Stomach (tissue), 9 donors: ENCODE measurements around the gene ITK. TPM values are rescaled to one million over a fixed set of nuclear protein-coding genes. Genes with fewer than 3 reads are reported as not detected.
A peak's percentile ranks its signal among the peaks of the same experiment; 100 is the strongest.

Experiments
- DNase-seq, 2 donors: peaks; one replicate each; pipeline versions ENCODE4 v3.0.0 to v3.0.0-alpha.2; 2013 to 2019
- H3K27ac ChIP-seq, 5 donors: fragments of 200-600 bp in 4 of 5; sonication (generic) in 4 of 5; one replicate each; pipeline ENCODE4 v1.5.1; 2013 to 2019; ENCODE audit warnings: mild to moderate bottlenecking in 1 of 5, moderate library complexity in 1 of 5
- H3K27me3 ChIP-seq, 3 donors: fragments of 200-600 bp; sonication (generic); one replicate each; pipeline ENCODE4 v1.5.1; 2017 to 2019; ENCODE audit warnings: mixed run types in 1 of 3
- H3K36me3 ChIP-seq, 4 donors: fragments of 200-600 bp; sonication (generic); 1 replicate in 3 of 4; 2 replicates in 1 of 4; pipeline ENCODE4 v1.5.1; 2016 to 2019
- H3K4me1 ChIP-seq, 4 donors: fragments of 200-600 bp; sonication (generic); one replicate each; pipeline ENCODE4 v1.5.1; 2016 to 2019
- H3K4me3 ChIP-seq, 4 donors: fragments of 200-600 bp; sonication (generic) in 3 of 4; one replicate each; pipeline ENCODE4 v1.5.1; 2016 to 2019; ENCODE audit warnings: mild to moderate bottlenecking in 1 of 4
- H3K9me3 ChIP-seq, 4 donors: fragments of 200-600 bp; sonication (generic); one replicate each; pipeline ENCODE4 v1.5.1; 2016 to 2019
- CTCF ChIP-seq, 7 experiments: fragments of 450-650 bp in 4 of 7; fragments of 200-600 bp in 3 of 7; sonication (generic) in 3 of 7; IDR thresholded peaks; one replicate each; pipeline ENCODE4 v1.5.1; 2016 to 2019; ENCODE audit warnings: antibody characterized with exemption in 7 of 7, control low read depth in 2 of 7, mild to moderate bottlenecking in 1 of 7
- EP300 ChIP-seq: sonication (generic); formaldehyde crosslinking; IDR thresholded peaks from one replicate; pipeline ENCODE4 v1.6.1; 2017; ENCODE audit warnings: antibody characterized with exemption
- POLR2A ChIP-seq, 4 donors: fragments of 450-650 bp; IDR thresholded peaks; one replicate each; pipeline ENCODE4 v1.6.1; 2016; ENCODE audit warnings: antibody characterized with exemption in 4 of 4, control low read depth in 2 of 4, mild to moderate bottlenecking in 1 of 4, moderate library complexity in 1 of 4
- POLR2AphosphoS5 ChIP-seq, 3 donors: sonication (generic); formaldehyde crosslinking; IDR thresholded peaks; one replicate each; pipeline ENCODE4 v1.6.1; 2016; ENCODE audit warnings: antibody characterized with exemption in 3 of 3
- WGBS, 5 donors: extraction: QIAGEN DNeasy Blood & Tissue Kit in 3 of 5; methylation state at CpG; one replicate each; pipeline versions ENCODE4 v1.1.5 to v1.1.7; 2013 to 2018; 5-methylcytosine and 5-hydroxymethylcytosine counted together
- intact Hi-C: fragments of 100-400 bp; cut with DNase I; formaldehyde crosslinking; loops from one replicate; pipeline ENCODE4 v1.15.1; 2023; ENCODE audit warnings: low total_unique reads
- polyA plus RNA-seq, 3 donors: library from polyadenylated mRNA; stranded (reverse); fragments of 200-250 nt; gene quantifications; one replicate each; pipeline ENCODE4 v1.2.3, GENCODE V29; 2013
- total RNA-seq, 5 donors: library from RNA; depleted of rRNA; stranded (reverse); fragments of >200 nt; gene quantifications; one replicate each; pipeline versions ENCODE4 v1.1.0 to v1.2.3, GENCODE V29; 2014 to 2016
- donor health status: healthy with polysubstance abuse.
- donor health status: Bipolar disorder and iron deficiency.
- donor health status: healthy.

Gene ITK
- total and polyA plus RNA-seq, 8 donors: 0.58 to 9.9 (median 2.3) TPM; not detected in 1

- H3K4me1 ChIP-seq: no peaks in the 10 kb centered on the region
- H3K9me3 ChIP-seq: peaks cover 0 to 3% (median 0%) of the 10 kb centered on the region in 4 donors
- TF ChIP-seq POLR2AphosphoS5 (IDR thresholded peaks at IDR 0.05) (no peak), CTCF (IDR thresholded peaks at IDR 0.05) (no peak), EP300 (no peak), POLR2A (IDR thresholded peaks at IDR 0.05) (no peak)
- 83 to 90% (median 87%) methylated on average over 14 of the region's 14 CpGs for WGBS, 5 donors
- H3K27ac ChIP-seq: no peak overlapping the region
- peaks cover 0 to 7% (median 0%) of the 10 kb centered on the region in 3 donors for H3K27me3 ChIP-seq
- intact Hi-C loops: no loop called here
- DNase-seq: no peak
- no peak overlapping the region for H3K4me3 ChIP-seq
- H3K36me3 ChIP-seq: no peaks in the 10 kb centered on the region
Measured at GRCh38 chr5:157165668-157166067, 15.0 kb upstream of the ITK start.

- Histone ChIP-seq H3K4me3 (no peak within 1 kb of the TSS), H3K9me3 (peaks cover 0 to 3% (median 0%) of the 10 kb centered on the region in 4 donors), H3K4me1 (no peaks in the 10 kb centered on the region), H3K36me3 (no peaks in the 10 kb centered on the region), H3K27me3 (peaks cover 0 to 7% (median 0%) of the 10 kb centered on the region in 3 donors), H3K27ac (no peak within 1 kb of the TSS)
- WGBS, 5 donors: 81 to 88% (median 86%) methylated on average over 7 of the region's 7 CpGs
- intact Hi-C loops: no loop called here
- TF ChIP-seq POLR2AphosphoS5 (IDR thresholded peaks at IDR 0.05): no peak
- DNase-seq: no peak
Measured at GRCh38 chr5:157166214-157167213, 14.1 kb upstream of the ITK start, which contains the start of gene GARIN3. GARIN3 (minus strand) TSS chr5:157166264; CDS start chr5:157166168, 96 bp downstream.

GRCh38 chr5:157167214-157167621, 13.4 kb upstream of the ITK start:
- no peak for TF ChIP-seq POLR2A (IDR thresholded peaks at IDR 0.05)
- no peak for TF ChIP-seq POLR2AphosphoS5 (IDR thresholded peaks at IDR 0.05)
- no peak for TF ChIP-seq CTCF (IDR thresholded peaks at IDR 0.05)
- no peak for TF ChIP-seq EP300
- no peak overlapping the region for H3K4me3 ChIP-seq
- H3K27ac ChIP-seq: no peak overlapping the region
- intact Hi-C loops: no loop called here
- H3K4me1 ChIP-seq: no peaks in the 10 kb centered on the region
- peaks cover 0 to 7% (median 0%) of the 10 kb centered on the region in 3 donors for H3K27me3 ChIP-seq
- no peak for DNase-seq
- no peaks in the 10 kb centered on the region for H3K36me3 ChIP-seq
- peaks cover 0 to 3% (median 0%) of the 10 kb centered on the region in 4 donors for H3K9me3 ChIP-seq
- WGBS, 5 donors: 55 to 68% (median 61%) methylated on average over 4 of the region's 4 CpGs

GRCh38 chr5:157168286-157168685, 12.4 kb upstream of the ITK start:
- Histone ChIP-seq H3K27ac (no peak overlapping the region), H3K4me1 (no peaks in the 10 kb centered on the region), H3K4me3 (no peak overlapping the region), H3K9me3 (peaks cover 0 to 3% (median 0%) of the 10 kb centered on the region in 4 donors), H3K36me3 (no peaks in the 10 kb centered on the region), H3K27me3 (peaks cover 0 to 3% (median 0%) of the 10 kb centered on the region in 3 donors)
- intact Hi-C loops: no loop called here
- 89 to 97% (median 95%) methylated on average over 5 of the region's 5 CpGs for WGBS, 5 donors
- no peak for TF ChIP-seq POLR2AphosphoS5 (IDR thresholded peaks at IDR 0.05)
- TF ChIP-seq POLR2A (IDR thresholded peaks at IDR 0.05): no peak
- no peak for TF ChIP-seq EP300
- DNase-seq: no peak

GRCh38 chr5:157172403-157172802, 8.2 kb upstream of the ITK start:
- Histone ChIP-seq H3K4me1 (no peaks in the 10 kb centered on the region), H3K27me3 (peaks cover 0 to 6% (median 0%) of the 10 kb centered on the region in 3 donors), H3K27ac (peak overlapping the region in 1 of 5 donors; percentile 13), H3K4me3 (no peak overlapping the region), H3K9me3 (peaks cover 0 to 3% (median 0%) of the 10 kb centered on the region in 4 donors), H3K36me3 (no peaks in the 10 kb centered on the region)
- DNase-seq: peak in 1 of 2 donors; percentile 72
- TF ChIP-seq POLR2A (IDR thresholded peaks at IDR 0.05) (no peak), POLR2AphosphoS5 (IDR thresholded peaks at IDR 0.05) (no peak), EP300 (no peak), CTCF (IDR thresholded peaks at IDR 0.05) (no peak)
- 34 to 58% (median 40%) methylated on average over 2 of the region's 2 CpGs for WGBS, 5 donors
- intact Hi-C loops: no loop called here
